ENCODE measurements around the gene DIS3L.
"Not testable (repeated sequence)": the region's sequence is repeated elsewhere in the genome, so short reads cannot be mapped to it uniquely, and the experiment has no call there.

Gene DIS3L

GRCh38 chr15:66278056-66278455, 15.3 kb upstream of the DIS3L start:
- DNase-seq (ENCODE audit: low read depth in 2 of 2) = no peak

- no peak for DNase-seq (ENCODE audit: low read depth in 2 of 2)
These were observed 14.7 kb upstream of the DIS3L start for GRCh38 chr15:66278671-66279070.

DNA sequence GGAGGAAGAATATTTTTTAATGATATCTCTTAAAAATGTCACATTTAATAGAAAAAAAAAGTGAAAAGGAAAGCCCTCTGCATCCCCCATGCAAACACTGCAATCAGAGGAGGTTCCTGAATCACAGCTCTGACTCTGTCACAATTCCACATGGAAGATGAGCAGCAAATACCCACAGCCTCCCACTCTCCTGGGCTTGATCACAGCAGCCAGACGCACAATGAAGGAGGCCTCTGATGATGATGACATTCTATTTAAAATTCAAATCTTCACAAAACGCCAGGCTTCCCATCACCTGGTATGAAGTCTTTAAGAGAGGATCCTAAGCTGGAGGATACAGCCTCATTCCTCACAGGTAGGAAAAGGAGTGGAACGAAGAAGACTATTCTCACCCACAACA, 9.1 kb upstream of the DIS3L start:
- no peak for DNase-seq (ENCODE audit: low read depth in 2 of 2)

- no peak for DNase-seq (ENCODE audit: low read depth in 2 of 2)
These were observed 7.7 kb upstream of the DIS3L start for GRCh38 chr15:66285533-66286280.

DNA sequence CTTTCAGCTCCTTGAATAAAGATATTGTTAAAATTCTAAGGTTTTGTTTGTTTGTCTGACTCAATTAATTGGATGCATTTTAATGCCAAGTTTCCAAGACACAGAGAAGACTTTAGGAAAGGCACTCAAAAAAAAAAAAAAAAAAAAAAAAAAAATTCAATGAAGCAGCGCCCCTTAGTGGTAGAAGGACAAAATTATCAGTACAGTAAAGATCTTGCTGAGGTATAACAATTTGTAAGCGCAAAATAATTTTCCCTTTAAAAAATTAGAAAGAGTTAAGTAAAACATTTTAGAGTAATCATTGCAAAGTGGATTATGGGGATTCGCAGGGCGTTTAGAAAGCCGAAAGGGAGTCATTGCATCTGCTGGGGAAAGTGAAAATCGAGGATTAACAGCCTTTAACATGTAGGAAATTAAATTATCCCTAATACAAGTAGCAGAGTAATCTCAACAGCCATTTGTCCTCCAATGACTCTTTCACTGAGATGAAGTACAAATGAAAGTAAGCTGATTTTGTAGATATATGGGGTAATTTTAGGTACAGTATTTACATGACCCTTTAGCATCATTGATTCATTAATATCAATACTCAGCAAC, 5.8 kb upstream of the DIS3L start:
- no peak for DNase-seq (ENCODE audit: low read depth in 2 of 2)

GRCh38 chr15:66288093-66288492, 5.3 kb upstream of the DIS3L start:
- DNase-seq (ENCODE audit: low read depth in 2 of 2) = no peak

GRCh38 chr15:66288551-66289185, 4.7 kb upstream of the DIS3L start:
- DNase-seq (ENCODE audit: low read depth in 2 of 2) = no peak

DNA sequence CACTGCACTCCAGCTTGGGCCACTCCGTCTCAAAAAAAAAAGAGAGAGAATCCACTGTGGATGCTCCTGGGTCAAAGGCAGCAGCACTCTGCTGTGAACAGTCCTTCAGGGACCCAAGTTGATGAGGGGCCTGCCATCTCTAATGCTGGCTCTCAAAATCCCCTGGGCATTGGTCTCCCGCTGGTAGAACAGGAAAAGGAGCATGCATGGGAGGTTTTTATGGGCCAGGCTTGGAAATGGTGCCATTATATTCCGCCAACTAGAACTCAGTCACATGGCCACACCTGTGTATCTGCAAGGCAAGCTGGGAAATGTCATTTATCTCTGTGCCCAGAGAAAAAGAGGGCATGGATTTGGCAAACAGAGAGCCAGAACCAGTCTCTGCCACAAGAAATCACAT, 3.4 kb upstream of the DIS3L start:
- no peak for DNase-seq (ENCODE audit: low read depth in 2 of 2)

DNA sequence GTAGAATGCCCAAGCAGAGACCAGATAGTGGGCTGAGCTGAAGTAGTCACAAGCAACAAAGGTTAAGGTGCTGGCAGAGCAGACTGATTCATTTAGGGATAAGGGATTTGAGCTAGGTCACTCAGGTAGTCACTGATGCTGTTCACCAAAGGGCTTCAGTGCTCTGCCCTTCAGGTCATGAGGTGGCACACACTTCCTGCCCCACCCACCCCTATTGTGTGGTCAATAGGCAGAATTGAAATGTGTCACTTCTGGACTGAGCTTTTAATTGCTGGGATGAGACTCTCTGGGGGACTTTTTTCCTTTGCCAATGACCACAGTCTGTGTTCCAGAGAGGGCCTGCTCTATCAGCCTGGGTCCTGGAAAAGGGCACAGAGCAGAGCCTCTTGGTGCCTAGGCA, 2.9 kb upstream of the DIS3L start:
- DNase-seq (ENCODE audit: low read depth in 2 of 2) = no peak

- no peak for DNase-seq (ENCODE audit: low read depth in 2 of 2)
These were observed 1.4 kb upstream of the DIS3L start for GRCh38 chr15:66291816-66292570.

GRCh38 chr15:66292571-66293418, 573 bp upstream of the DIS3L start:
- no peak for DNase-seq (ENCODE audit: low read depth in 2 of 2)

GRCh38 chr15:66294157-66294931, 976 bp downstream of the DIS3L start:
- no peak for DNase-seq (ENCODE audit: low read depth in 2 of 2)

GRCh38 chr15:66294932-66295235, 1.5 kb downstream of the DIS3L start:
- DNase-seq (ENCODE audit: low read depth in 2 of 2) = no peak

GRCh38 chr15:66296186-66296585, 2.8 kb downstream of the DIS3L start:
- DNase-seq (ENCODE audit: low read depth in 2 of 2) = no peak

- DNase-seq (ENCODE audit: low read depth in 2 of 2) = no peak
These were observed 5.5 kb downstream of the DIS3L start for GRCh38 chr15:66298803-66299251.

DNA sequence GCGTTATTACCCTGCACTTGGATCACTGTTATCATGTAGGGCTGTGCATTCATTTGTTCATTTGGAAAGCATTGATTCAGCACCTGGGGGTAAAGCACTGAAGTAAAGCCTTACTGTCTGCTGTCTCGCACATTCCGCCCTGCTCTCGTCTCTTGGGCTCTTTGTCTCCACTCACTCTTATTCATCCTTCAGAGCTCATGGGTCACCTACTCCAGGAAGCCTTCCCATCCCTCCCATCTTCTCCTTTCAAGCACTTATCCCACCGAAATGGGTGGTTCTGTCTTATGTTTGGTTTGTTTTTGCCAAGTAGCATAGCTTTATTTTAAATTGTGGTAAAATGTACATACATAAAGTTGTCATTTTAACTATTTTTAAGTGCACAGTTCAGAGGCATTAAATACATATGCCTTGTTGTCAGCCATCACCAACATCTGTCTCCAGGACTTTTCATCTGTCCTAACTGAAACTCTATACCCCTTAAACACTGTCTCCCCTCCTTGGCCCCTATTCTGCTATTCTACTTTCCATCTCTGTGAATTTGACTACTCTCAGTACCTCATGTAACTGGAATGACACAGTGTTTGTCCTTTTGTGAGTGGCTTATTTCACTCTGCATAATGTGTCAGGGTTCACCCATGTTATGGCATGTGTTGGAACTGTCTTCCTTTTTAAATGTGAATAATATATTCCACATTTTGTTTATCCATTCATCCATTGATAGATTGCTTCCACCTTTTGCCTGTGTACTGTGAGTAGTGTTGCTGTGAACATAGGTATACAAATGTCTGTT, 9.3 kb downstream of the DIS3L start:
- DNase-seq (ENCODE audit: low read depth in 2 of 2) = no peak

DNA sequence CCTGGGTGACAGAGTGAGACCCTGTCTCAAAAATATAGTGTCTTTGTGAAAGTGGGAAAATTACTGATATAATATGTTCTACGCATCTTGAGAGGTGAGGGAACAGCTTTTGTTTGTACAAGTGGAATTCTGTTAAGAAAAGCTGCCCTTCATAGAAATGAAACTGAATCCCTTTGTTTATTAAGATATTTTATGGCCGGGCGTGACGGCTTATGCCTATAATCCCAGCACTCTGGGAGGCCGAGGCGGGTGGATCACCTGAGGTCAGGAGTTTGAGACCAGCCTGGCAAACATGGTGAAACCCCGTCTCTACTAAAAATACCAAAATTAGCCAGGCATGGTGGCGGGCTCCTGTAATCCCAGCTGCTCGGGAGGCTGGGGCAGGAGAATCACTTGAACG, 11.1 kb downstream of the DIS3L start:
- DNase-seq (ENCODE audit: low read depth in 2 of 2) = not testable (repeated sequence)

DNA sequence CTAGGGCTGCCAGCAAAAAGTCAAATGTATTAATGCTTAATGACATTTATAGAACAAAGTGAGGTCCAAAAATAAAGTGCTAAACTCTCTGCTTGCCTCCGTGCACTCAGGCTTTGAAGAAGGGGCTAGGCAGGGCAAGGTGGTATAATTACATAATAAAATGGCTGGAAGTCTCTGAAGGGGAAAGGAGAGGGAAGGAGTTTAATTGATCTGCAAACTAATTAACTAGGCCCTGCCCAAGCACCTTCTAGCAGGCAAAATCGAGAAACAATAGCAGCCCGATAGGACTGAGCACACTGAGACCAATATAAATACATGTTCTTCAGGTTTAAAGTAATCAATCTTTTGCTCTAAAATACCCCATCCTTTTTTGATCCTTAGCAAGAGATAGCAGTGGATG, 13.0 kb downstream of the DIS3L start:
- no peak for DNase-seq (ENCODE audit: low read depth in 2 of 2)

- DNase-seq (ENCODE audit: low read depth in 2 of 2) = no peak
These were observed 15.2 kb downstream of the DIS3L start for GRCh38 chr15:66308531-66308930.

DNA sequence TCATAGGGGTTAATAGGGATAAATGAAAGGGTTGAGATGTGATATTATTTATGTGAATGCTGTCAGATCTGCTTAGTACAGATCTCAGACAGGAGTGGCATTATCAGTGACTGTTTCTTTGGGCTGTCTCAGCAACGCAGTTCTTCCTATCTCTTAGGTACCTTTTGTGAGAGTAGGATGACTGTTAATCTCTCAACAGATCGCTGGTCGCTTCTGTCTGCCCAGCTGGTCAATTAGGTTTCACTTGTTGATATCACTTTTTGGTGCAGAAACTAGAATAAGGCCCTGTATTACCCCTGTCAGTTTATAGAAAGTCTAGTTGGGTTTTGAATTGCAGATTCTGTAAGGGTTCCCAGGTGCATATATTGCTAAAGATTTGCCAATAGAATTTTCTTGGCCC, 16.5 kb downstream of the DIS3L start:
- DNase-seq (ENCODE audit: low read depth in 2 of 2) = no peak
